ENCODE data around the gene MLF2. TPM values are rescaled to one million over a fixed set of nuclear protein-coding genes. Genes with fewer than 3 reads are reported as not detected.

The MLF2 gene
- polyA plus RNA-seq, 4 donors = 189 to 246 (median 222) TPM

DNA sequence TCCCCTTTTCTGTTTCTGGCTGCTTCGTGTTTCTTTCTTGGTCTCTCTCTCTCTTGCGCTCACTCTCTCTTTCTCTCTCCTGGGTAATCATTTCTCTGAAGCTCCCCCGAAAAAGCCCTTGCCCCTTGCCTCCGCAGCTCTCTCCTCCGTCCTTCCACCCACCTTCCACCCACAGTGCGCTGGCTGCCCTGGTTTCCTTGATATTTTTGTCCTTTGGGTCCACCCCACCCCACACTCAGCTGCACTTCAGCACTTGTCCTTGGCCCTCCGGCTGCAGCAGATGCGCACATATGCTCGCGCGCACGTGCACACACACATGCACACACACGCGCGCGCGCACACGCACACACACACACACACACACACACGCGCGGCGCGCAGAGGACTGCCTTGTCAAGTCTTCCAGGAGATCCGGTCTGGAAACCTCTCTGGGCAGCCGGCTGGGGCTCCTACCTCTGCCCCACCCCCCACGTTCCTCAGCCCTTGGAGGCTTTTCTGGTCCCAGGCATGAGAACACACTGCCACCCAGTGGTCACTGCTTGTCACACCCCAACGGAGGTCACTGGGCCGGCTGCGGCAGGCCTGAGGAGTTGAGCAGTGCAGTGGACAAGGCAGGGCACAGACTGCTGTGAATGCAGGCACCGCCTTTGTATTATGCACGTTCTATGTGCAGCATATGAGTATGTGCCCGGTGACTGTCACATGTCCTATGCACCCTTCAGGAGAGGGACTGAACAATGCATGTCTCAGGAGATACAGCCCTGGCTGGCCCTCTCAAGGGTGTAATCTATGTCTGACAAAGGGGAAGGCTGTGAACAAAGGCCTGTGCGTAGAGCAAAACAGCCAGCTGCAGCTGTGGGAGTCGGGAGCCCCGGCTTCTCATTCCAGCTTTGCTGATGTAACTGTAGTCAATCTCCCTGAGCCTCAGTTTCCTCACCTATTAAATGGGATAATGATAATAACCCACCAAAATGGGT lies 25.9 kb upstream of the MLF2 start:
- DNase-seq (ENCODE audit: low read depth in 4 of 4, low spot score in 2 of 4) = peak in 3 of 4 donors; percentile 83 to 95 (median 90)

DNA sequence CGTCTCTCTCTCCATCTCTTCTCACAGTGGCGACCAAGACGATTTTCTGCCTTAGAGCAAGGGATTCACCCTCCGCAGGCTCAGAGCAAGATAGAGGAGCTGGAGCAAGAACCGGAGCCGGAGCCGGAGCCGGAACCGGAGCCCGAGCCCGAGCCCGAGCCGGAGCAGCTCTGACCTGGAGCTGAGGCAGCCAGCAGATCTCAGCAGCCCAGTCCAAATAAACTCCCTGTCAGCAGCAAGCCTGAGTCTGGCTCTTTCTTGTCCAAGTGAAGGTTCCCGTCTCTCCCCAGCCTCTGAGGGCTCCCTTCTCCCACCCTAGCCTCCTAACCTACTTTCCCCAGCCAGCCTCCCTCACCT lies 25.3 kb upstream of the MLF2 start:
- DNase-seq (ENCODE audit: low read depth in 4 of 4, low spot score in 2 of 4) = no peak

DNA sequence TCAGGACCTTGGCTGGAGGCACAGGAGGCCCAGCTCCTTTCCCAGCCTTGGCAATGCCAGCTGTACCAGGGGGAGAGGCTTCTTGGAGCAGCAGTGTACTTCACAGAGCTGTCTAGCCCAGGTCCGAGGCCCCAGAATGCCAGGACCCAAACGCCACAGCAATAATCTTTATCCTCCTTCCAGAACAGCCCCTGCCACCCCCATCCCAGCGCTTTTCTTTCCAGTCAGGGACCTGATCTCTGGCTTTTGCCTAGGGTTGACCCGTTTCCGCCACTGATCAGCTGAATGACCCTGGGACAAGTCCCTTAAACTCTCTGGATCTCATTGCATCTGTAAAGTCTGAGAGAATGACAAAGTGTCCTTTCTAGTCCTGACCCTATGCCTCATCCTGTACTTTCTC lies 24.4 kb upstream of the MLF2 start:
- no peak for DNase-seq (ENCODE audit: low read depth in 4 of 4, low spot score in 2 of 4)

DNA sequence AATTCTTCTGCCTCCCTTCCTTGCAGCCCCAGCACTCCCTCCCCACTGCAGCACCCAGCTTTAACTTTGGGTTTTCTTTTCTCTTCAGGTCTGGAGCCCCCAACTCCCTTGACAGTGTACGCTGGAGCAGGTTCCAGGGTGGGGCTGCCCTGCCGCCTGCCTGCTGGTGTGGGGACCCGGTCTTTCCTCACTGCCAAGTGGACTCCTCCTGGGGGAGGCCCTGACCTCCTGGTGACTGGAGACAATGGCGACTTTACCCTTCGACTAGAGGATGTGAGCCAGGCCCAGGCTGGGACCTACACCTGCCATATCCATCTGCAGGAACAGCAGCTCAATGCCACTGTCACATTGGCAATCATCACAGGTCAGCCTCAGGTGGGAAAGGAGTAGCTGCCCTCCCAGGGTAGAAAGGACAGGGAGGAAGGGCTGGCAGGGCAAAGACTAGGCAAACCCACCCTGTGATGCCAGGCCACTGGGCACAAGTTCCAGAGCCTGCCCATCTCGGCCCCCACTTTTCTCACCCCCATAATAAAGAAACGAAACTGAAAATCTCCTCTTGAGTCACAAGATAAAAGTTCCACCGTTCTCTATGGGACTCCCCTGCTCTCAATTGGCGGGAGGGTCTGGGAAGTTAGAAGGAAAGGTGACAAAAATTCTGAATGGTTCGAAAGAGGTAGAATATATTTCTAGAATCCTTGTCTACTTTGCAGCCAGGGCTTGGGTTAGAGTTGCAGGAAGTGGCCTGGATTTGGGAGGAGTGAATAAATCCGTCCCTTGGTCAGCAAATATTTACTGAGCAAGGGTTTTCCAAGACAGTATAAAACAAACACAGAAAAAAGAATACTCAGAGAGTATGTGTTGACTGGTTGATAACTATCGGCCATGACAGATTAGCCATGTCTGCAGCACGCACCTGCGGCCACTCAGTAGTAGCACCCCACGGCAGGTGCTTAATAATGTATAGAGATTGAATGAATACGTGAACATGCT lies 22.5 kb upstream of the MLF2 start:
- no peak for DNase-seq (ENCODE audit: low read depth in 4 of 4, low spot score in 2 of 4)

DNA sequence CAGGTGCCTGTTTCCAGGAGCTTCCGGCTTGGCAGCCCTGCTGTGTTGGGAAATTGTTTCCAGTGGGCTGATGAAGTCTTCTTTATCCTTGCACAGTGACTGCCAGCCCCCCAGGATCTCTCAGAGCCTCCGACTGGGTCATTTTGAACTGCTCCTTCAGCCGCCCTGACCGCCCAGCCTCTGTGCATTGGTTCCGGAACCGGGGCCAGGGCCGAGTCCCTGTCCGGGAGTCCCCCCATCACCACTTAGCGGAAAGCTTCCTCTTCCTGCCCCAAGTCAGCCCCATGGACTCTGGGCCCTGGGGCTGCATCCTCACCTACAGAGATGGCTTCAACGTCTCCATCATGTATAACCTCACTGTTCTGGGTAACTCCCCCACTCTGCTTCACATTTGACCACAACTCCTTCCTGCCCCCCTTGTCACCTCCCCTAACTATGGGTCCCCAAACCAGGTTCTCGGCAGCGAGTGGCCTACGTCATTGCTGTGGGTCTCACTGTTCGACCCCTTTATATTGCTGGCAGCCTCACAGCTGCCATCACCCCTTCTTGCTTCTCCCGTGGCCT lies 21.6 kb upstream of the MLF2 start:
- no peak for DNase-seq (ENCODE audit: low read depth in 4 of 4, low spot score in 2 of 4)

DNA sequence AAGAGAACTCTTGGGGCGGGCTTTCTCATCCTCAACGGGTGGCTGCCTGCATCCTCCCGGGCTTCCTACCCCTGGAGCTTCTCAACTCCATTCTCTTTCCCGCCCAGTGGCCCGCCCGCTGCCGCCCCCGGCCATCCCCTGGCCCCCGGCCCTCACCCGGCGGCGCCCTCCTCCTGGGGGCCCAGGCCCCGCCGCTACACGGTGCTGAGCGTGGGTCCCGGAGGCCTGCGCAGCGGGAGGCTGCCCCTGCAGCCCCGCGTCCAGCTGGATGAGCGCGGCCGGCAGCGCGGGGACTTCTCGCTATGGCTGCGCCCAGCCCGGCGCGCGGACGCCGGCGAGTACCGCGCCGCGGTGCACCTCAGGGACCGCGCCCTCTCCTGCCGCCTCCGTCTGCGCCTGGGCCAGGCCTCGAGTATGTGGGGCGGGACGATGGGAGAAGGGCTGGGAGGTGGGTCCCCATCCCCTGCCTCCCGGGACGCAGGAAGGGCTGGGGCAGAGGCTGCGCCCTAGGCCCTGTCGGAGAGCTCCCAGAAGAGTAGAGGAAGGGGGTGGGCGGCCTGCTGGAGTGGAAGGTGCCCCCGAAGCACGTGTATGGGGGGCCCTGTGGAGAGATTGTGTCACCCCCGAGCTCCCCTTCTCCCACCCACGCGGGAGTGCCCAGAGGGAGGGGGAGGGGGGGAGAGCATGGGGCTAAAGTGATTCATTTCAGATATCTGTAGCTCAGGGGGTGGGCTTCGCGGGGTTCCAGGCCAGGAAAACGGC lies 20.8 kb upstream of the MLF2 start:
- no peak for DNase-seq (ENCODE audit: low read depth in 4 of 4, low spot score in 2 of 4)

DNA sequence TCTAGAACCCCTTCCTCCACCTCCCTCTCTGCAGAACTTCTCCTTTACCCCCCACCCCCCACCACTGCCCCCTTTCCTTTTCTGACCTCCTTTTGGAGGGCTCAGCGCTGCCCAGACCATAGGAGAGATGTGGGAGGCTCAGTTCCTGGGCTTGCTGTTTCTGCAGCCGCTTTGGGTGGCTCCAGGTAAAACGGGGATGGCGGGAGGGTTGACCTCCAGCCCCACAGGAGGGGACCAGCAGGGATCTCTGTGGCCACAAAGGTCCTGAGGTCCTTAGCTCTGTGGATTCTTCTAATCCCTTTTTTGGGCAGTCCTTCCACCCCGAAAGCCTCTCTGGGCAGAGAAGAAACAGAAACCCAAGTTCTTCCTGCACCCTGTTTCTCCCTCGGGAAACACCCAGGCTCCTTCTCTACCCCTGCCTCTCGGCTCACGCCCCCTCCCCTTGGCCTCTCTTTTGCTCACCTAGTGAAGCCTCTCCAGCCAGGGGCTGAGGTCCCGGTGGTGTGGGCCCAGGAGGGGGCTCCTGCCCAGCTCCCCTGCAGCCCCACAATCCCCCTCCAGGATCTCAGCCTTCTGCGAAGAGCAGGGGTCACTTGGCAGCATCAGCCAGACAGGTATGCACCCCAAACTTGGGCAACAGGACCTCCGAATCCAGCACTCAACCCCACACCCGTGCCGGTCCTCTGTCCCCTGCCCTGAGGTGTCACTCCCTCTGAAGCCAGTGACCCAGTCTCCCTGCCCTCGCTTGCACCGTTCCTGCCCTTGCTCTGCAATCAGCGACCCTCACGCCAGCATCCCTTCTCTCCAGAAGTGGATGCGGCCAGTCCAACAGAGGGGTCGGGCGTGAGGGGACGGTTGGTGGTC lies 20.0 kb upstream of the MLF2 start:
- DNase-seq (ENCODE audit: low read depth in 4 of 4, low spot score in 2 of 4) = no peak

DNA sequence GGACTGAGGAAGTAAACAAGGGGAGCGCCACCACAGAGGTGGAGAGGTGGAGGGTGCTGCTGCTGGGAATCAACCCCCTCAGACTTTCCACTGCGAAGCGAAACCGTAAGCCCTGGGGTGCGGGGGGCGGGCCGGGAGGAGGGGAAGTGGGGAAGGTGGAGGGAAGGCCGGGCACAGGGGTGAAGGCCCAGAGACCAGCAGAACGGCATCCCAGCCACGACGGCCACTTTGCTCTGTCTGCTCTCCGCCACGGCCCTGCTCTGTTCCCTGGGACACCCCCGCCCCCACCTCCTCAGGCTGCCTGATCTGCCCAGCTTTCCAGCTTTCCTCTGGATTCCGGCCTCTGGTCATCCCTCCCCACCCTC lies 19.4 kb upstream of the MLF2 start, which contains the start of gene LAG3:
Gene LAG3 (plus strand): TSS at position 190 of the 365 bp plus-strand sequence. CDS start 333 bp downstream, outside the sequence.
- DNase-seq (ENCODE audit: low read depth in 4 of 4, low spot score in 2 of 4) = no peak

DNA sequence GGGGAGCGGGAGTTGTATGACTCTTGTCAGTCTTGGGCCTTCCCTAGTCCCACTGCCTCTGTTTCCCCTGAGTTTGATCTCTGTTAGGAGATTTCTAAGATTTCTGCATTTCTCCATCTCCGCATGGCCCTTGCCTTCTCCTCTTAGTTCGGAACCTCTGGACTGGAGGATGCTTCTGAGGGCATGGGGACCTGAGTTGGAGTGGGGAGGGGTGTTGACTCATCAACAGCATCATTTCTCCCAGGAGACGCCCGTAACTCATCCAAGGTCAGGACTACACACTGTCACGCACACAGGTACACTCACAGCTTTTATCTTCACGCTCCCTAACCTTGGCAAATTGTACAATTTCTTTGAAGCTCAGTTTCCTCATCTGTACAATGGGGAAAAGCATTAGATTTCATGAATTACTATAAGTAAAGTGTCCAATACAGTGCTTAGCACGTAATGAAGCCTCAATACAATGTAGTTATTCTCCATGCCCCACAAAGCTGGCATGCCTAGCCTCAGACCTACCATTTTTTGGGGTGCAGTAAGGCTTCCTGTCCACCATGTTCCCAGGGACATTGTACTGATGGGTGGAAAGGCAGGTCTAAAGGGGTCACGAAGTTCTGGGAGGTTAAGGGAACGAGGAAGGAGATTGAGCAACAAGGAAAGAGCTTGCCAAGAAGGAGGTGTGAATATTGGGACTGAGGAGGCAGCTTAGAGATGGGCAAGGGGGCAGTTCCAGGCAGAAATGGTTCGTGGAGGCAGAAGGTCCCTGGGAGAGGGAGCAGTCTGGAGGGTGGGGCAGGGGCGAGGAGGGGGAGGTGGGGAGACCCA lies 18.8 kb upstream of the MLF2 start:
- no peak for DNase-seq (ENCODE audit: low read depth in 4 of 4, low spot score in 2 of 4)

DNA sequence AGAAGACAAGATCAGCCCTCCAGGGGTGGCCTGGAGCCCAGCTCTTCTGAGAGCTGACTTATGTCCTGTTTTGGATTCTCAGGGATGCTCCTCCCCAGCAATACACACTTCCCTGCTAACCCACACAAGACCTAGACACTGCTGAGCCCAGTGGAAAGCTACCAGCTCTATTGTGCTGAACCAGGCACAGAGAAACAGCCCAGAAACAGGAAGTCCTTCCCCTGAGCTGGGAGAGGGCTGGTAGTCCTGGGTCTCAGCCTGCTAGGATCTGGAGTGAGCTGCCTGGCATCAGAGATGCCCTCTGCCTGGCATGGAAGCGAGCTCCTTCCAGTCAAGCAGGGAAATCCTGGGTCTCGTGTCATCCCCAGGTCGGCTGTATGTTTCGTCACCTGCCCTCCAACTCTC lies 18.2 kb upstream of the MLF2 start:
- no peak for DNase-seq (ENCODE audit: low read depth in 4 of 4, low spot score in 2 of 4)

DNA sequence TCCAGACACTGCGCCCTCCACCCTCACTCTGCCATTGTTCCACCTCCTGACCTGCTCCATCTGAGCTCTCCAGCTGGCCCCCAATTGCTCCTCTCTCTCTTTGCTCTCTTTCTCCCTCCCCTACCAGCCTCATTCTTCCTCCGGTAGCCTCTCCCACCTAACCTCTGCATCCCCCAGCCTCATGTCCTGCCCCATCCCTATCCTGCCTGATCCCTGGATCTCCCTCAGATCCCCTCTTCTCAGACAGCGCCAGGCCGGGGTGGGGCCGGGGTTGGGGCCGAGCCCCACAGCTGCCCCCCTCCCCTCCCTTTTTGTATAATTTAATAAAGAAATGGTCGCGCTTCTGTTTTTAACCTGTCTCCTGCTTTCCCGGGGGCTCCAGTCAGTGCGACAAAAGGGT lies 17.7 kb upstream of the MLF2 start:
- DNase-seq (ENCODE audit: low read depth in 4 of 4, low spot score in 2 of 4) = no peak

DNA sequence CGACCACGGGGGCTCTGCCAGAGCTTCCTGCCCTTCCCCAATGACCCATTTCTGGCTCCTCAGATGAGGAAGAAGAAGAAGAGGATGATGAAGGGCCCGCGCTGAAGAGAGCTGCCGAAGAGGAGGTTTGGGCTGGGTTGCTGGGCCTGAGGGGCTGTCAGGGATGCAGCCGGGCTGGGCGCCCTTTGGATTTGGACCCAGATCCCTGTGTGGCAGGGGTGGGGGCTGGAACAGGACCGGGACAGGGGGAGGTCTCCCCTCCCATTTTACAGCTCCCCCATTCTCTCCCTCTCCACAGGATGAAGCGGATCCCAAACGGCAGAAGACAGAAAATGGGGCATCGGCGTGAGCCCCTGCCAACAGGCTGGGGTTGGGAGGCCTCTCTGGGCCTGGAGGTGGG lies 17.2 kb upstream of the MLF2 start:
- DNase-seq (ENCODE audit: low read depth in 4 of 4, low spot score in 2 of 4) = no peak

DNA sequence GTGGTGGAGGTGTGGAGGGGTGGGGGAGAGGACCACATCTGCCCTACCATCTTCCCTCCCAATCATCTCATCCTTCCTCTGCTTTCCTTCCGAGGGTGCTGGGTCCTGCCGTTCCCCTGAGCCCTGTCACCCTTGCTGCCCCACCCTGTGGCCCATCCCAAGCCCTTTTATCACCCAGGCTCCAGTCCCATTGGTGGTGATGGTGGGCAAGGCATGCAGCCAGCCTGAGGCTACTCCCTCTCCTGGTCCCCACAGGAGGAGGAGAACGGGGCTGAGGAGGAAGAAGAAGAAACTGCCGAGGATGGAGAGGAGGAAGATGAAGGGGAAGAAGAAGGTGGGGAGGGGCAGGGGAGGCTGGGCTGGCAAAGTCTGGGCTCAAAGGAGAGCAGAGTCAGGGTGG lies 16.7 kb upstream of the MLF2 start:
- DNase-seq (ENCODE audit: low read depth in 4 of 4, low spot score in 2 of 4) = no peak

DNA sequence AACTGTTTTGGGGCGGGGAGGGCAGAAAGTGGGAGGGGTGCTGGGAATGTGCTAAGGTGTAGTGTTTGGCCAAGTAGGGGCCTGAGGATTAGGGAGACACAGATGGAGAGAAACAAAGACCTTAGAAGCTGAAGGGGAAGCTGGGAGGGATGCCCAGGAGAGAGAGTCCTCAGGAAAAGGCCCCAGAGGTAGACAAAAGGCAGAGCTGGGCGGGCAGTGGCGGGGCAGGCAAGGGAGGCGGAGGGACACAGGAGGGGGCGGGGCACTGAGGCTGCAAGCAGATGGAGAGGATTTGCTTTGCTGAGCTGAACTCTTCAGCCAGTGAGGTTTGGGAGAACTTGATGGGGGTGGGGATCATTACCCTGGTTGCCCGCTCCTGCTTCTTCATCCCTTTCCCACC lies 16.0 kb upstream of the MLF2 start:
- DNase-seq (ENCODE audit: low read depth in 4 of 4, low spot score in 2 of 4) = no peak

DNA sequence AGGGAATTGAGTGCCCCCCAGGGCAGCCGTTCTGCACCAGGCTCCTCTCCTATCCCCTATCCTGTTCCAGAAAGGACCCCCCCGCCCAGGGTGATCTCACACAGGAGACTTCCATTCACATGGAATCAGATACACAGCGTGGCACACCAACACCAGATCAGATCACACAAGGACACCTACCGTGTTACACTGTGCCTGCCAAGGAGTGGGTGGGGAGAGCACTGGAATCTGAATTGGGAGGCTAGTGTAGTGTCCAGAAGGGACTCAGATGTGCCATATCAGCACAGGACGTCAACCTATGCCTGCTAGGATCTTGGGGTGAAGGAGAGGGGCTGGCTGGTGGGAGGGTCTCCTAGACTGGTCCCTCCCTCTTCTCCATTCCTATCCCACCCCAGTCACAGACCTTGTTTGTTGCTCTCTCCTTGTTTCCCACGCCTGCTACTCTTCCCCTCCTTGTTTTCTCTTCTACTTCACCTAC lies 15.5 kb upstream of the MLF2 start:
- DNase-seq (ENCODE audit: low read depth in 4 of 4, low spot score in 2 of 4) = no peak

DNA sequence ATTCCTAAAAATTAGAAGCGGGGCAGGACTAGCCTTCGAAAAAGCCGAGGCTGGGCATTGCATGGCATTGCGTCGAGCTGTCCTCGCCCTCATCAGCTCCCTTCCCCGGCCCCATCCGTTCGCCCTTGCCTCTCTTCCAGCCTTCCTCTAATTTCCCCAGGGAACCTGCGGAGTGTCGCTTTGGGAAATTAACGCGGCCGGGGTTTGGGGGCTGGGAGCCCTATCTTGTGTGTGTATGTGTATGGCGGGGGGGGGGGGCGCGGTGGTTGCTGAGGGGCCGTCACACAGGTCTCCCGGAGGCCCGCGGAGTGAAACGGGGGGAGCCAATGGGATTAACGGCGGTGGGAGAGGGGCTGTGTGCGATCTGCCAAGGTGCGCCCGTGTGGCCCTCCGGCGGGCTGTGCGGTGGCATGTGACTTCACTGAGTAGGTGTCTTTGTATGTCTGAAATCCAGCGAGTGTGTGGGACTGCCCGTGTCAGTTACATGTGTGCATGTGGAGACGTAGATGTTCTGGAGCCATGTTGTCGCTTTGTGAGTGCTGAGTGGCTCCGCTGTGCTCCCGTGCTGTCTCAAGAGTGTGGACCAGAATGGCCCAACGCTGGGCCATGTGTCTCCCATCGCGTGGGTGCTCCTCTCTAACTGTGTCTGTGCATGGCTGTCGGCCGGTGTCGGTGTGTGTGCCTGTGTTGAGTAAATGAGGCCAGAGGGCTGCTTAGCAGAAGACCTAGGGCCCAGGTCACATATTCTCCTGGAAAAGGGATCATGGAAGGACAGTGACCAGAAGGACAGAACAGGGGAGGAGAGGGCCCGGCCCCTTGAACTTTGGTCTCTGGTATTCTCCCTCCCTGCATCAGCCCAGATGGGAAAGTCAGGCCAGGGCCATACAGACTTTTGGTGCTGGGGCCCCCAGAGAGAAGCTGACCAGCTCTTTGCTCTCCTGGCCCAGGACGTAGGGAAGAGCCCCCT lies 14.7 kb upstream of the MLF2 start:
- no peak for DNase-seq (ENCODE audit: low read depth in 4 of 4, low spot score in 2 of 4)
